Testis (tissue), 3 donors: Measurements from ENCODE around the gene MYH13. TPM values are rescaled to one million over a fixed set of nuclear protein-coding genes. Genes with fewer than 3 reads are reported as not detected.

Experiments used
- DNase-seq: peaks from one replicate; pipeline ENCODE4 v3.0.0-alpha.2; 2019
- H3K27ac ChIP-seq, 2 donors: fragments of 200-600 bp; sonication (generic); one replicate each; pipeline ENCODE4 v1.5.1; 2019
- H3K27me3 ChIP-seq: fragments of 200-600 bp; sonication (generic); one replicate; pipeline ENCODE4 v1.5.1; 2019
- H3K36me3 ChIP-seq: fragments of 200-600 bp; sonication (generic); one replicate; pipeline ENCODE4 v1.5.1; 2017; ENCODE audit warnings: low read depth; ENCODE audit errors: missing control alignments
- H3K4me1 ChIP-seq: fragments of 200-600 bp; sonication (generic); one replicate; pipeline ENCODE4 v1.5.1; 2019
- H3K4me3 ChIP-seq, 2 donors: fragments of 200-600 bp; sonication (generic); one replicate each; pipeline ENCODE4 v1.5.1; 2017 to 2019
- H3K9me3 ChIP-seq: fragments of 200-600 bp; sonication (generic); one replicate; pipeline ENCODE4 v1.5.1; 2017
- CTCF ChIP-seq, 3 experiments: fragments of 450-650 bp in 2 of 3; fragments of 200-600 bp in 1 of 3; sonication (generic) in 1 of 3; IDR thresholded peaks; one replicate each; pipeline ENCODE4 v1.5.1; 2016 to 2019; ENCODE audit warnings: antibody characterized with exemption in 3 of 3, mild to moderate bottlenecking in 2 of 3, moderate library complexity in 1 of 3
- POLR2A ChIP-seq: fragments of 450-650 bp; IDR thresholded peaks from one replicate; pipeline ENCODE4 v1.6.1; 2017; ENCODE audit warnings: antibody characterized with exemption, mild to moderate bottlenecking, moderate library complexity
- WGBS, 2 donors: methylation state at CpG; one replicate each; pipeline ENCODE4 v1.1.5; 2018; 5-methylcytosine and 5-hydroxymethylcytosine counted together
- intact Hi-C: fragments of 100-400 bp; cut with DNase I; formaldehyde crosslinking; loops from one replicate; pipeline ENCODE4 v1.15.1; 2023; ENCODE audit warnings: low total_unique reads
- polyA plus RNA-seq: library from polyadenylated mRNA; stranded (reverse); fragments of 350-450 nt; fragmentation: Illumina TruSeq; extraction: RNeasy Lipid Tissue Mini Kit (QIAGEN cat#74804); gene quantifications from one replicate; pipeline ENCODE4 v1.2.3, GENCODE V29; 2014; ENCODE audit warnings: low read depth, low replicate concordance; ENCODE audit not compliant: insufficient read depth
- total RNA-seq, 2 donors: library from RNA; depleted of rRNA; stranded (reverse); fragments of >200 nt; gene quantifications; one replicate each; pipeline ENCODE4 v1.2.3, GENCODE V29; 2016

The MYH13 gene
- total and polyA plus RNA-seq, 3 donors from 2014 or later: 0.28 to 0.47 (median 0.37) TPM

GRCh38 chr17:10270258-10270657, 102.5 kb downstream of the MYH13 start:
- Histone ChIP-seq H3K9me3 (no peaks in the 10 kb centered on the region), H3K27ac (no peak overlapping the region), H3K4me3 (no peak overlapping the region), H3K4me1 (no peaks in the 10 kb centered on the region), H3K27me3 (no peaks in the 10 kb centered on the region), H3K36me3 (no peaks in the 10 kb centered on the region)
- intact Hi-C loops: no loop called here
- 85 to 94% methylated on average over 1 of the region's 1 CpG for WGBS, 2 donors
- no peak for DNase-seq
- no peak for TF ChIP-seq CTCF (IDR thresholded peaks at IDR 0.05)
- no peak for TF ChIP-seq POLR2A

- no peak for DNase-seq
- Histone ChIP-seq H3K27me3 (no peaks in the 10 kb centered on the region), H3K27ac (no peak overlapping the region), H3K4me3 (no peak overlapping the region), H3K36me3 (no peaks in the 10 kb centered on the region), H3K4me1 (no peaks in the 10 kb centered on the region), H3K9me3 (no peaks in the 10 kb centered on the region)
- intact Hi-C loops: no loop called here
- TF ChIP-seq POLR2A (no peak), CTCF (IDR thresholded peaks at IDR 0.05) (no peak)
- WGBS, 2 donors: 60 to 72% methylated on average over 4 of the region's 4 CpGs
These were observed 104.8 kb downstream of the MYH13 start for GRCh38 chr17:10268005-10268404.

- Histone ChIP-seq H3K4me3 (no peak overlapping the region), H3K4me1 (no peaks in the 10 kb centered on the region), H3K9me3 (no peaks in the 10 kb centered on the region), H3K27ac (no peak overlapping the region), H3K36me3 (no peaks in the 10 kb centered on the region), H3K27me3 (no peaks in the 10 kb centered on the region)
- intact Hi-C loops: no loop called here
- no peak for TF ChIP-seq POLR2A
- no peak for TF ChIP-seq CTCF (IDR thresholded peaks at IDR 0.05)
- 83 to 92% methylated on average over 3 of the region's 3 CpGs for WGBS, 2 donors
- no peak for DNase-seq
These were observed 106.4 kb downstream of the MYH13 start for GRCh38 chr17:10266296-10266876.

- no peaks in the 10 kb centered on the region for H3K27me3 ChIP-seq
- DNase-seq: no peak
- no peaks in the 10 kb centered on the region for H3K36me3 ChIP-seq
- H3K4me1 ChIP-seq: no peaks in the 10 kb centered on the region
- H3K4me3 ChIP-seq: no peak overlapping the region
- H3K27ac ChIP-seq: no peak overlapping the region
- intact Hi-C loops: no loop called here
- TF ChIP-seq CTCF (IDR thresholded peaks at IDR 0.05) (no peak), POLR2A (no peak)
- WGBS, 2 donors: 64 to 87% methylated on average over 3 of the region's 3 CpGs
- H3K9me3 ChIP-seq: no peaks in the 10 kb centered on the region
These were observed 107.6 kb downstream of the MYH13 start for GRCh38 chr17:10265100-10265810.

- Histone ChIP-seq H3K27me3 (no peaks in the 10 kb centered on the region), H3K27ac (no peak overlapping the region), H3K9me3 (no peaks in the 10 kb centered on the region), H3K36me3 (no peaks in the 10 kb centered on the region), H3K4me3 (no peak overlapping the region), H3K4me1 (no peaks in the 10 kb centered on the region)
- TF ChIP-seq CTCF (IDR thresholded peaks at IDR 0.05): no peak
- TF ChIP-seq POLR2A: no peak
- 76 to 83% methylated on average over 2 of the region's 2 CpGs for WGBS, 2 donors
- DNase-seq: no peak
- intact Hi-C loops: no loop called here
These were observed 108.8 kb downstream of the MYH13 start for GRCh38 chr17:10264051-10264450.
